ENCODE results near the gene SHISAL2B. TPM values are rescaled to one million over a fixed set of nuclear protein-coding genes. Genes with fewer than 3 reads are reported as not detected.
"Not testable (repeated sequence)": the region's sequence is repeated elsewhere in the genome, so short reads cannot be mapped to it uniquely, and the experiment has no call there.

SHISAL2B gene
- total RNA-seq, 2 donors from 2014 or later, result not detected

DNA sequence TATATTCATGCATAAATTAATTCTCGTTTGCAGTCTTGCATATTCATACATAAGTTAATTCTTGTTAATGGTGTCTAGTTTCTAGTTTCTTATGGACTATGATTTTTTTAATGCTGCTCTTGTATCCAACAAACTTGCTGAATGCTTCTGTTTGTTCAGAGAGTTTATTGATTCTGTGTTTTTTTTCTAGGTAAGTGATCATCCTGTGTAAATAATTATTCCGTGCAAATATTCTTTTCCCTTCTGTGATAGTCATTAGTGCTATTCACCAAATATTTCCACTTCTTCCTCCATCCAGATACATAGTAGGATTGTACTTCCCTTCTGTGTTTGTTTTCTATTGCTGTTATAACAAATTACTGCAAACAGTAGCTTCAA lies 35.8 kb upstream of the SHISAL2B start:
- no peaks in the 10 kb centered on the region for H3K4me1 ChIP-seq
- DNase-seq, result no peak
- TF ChIP-seq, protein P1, sequence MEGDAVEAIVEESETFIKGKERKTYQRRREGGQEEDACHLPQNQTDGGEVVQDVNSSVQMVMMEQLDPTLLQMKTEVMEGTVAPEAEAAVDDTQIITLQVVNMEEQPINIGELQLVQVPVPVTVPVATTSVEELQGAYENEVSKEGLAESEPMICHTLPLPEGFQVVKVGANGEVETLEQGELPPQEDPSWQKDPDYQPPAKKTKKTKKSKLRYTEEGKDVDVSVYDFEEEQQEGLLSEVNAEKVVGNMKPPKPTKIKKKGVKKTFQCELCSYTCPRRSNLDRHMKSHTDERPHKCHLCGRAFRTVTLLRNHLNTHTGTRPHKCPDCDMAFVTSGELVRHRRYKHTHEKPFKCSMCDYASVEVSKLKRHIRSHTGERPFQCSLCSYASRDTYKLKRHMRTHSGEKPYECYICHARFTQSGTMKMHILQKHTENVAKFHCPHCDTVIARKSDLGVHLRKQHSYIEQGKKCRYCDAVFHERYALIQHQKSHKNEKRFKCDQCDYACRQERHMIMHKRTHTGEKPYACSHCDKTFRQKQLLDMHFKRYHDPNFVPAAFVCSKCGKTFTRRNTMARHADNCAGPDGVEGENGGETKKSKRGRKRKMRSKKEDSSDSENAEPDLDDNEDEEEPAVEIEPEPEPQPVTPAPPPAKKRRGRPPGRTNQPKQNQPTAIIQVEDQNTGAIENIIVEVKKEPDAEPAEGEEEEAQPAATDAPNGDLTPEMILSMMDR (IDR thresholded peaks at IDR 0.05), result no peak
- no peak overlapping the region for H3K4me3 ChIP-seq
- H3K27me3 ChIP-seq, result no peaks in the 10 kb centered on the region
- H3K9me3 ChIP-seq, result no peaks in the 10 kb centered on the region
- no peak overlapping the region for H3K9ac ChIP-seq (ENCODE audit: low read depth in 2 of 2, low read length in 2 of 2)
- H3K36me3 ChIP-seq, result no peaks in the 10 kb centered on the region
- intact Hi-C loops (cut with DNase I), result no loop called here
- H3K27ac ChIP-seq, result no peak overlapping the region

DNA sequence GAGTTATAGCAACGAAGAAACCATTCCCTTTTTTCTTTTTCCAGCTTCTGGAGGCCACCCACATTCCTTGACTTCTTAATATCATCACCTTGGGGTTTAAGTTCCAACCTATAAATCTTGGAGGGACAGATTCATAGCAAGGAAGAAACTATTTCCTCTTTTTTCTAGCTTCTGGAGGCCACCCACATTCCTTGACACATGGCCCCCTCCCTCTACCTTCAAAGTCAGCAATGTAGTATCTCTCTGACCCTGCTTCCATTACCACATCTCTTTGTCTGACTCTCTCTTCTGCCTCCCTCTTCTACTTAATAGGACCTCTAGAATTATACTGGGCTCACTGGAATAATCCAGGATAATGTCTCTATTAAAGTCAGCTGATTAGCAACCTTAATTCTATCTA lies 34.7 kb upstream of the SHISAL2B start:
- intact Hi-C loops (cut with DNase I), result no loop called here
- H3K9me3 ChIP-seq, result no peaks in the 10 kb centered on the region
- no peaks in the 10 kb centered on the region for H3K36me3 ChIP-seq
- no peak overlapping the region for H3K9ac ChIP-seq (ENCODE audit: low read depth in 2 of 2, low read length in 2 of 2)
- no peak for DNase-seq
- TF ChIP-seq, protein P1 (IDR thresholded peaks at IDR 0.05), result no peak
- no peak overlapping the region for H3K4me3 ChIP-seq
- no peaks in the 10 kb centered on the region for H3K4me1 ChIP-seq
- H3K27me3 ChIP-seq, result no peaks in the 10 kb centered on the region
- no peak overlapping the region for H3K27ac ChIP-seq

GRCh38 chr5:64659289-64659688 lies 31.0 kb upstream of the SHISAL2B start:
- no peak for DNase-seq
- H3K4me3 ChIP-seq, result no peak overlapping the region
- H3K4me1 ChIP-seq, result no peaks in the 10 kb centered on the region
- H3K27me3 ChIP-seq, result no peaks in the 10 kb centered on the region
- H3K9ac ChIP-seq (ENCODE audit: low read depth in 2 of 2, low read length in 2 of 2), result no peak overlapping the region
- TF ChIP-seq, protein P1 (IDR thresholded peaks at IDR 0.05), result no peak
- intact Hi-C loops (cut with DNase I), result no loop called here
- H3K36me3 ChIP-seq, result no peaks in the 10 kb centered on the region
- no peak overlapping the region for H3K27ac ChIP-seq
- H3K9me3 ChIP-seq, result no peaks in the 10 kb centered on the region

- H3K27ac ChIP-seq; H3K4me1 ChIP-seq; H3K27me3 ChIP-seq; H3K36me3 ChIP-seq; H3K9me3 ChIP-seq; H3K4me3 ChIP-seq; DNase-seq; intact Hi-C loops (cut with DNase I); H3K9ac ChIP-seq (ENCODE audit: low read depth in 2 of 2, low read length in 2 of 2): not testable (repeated sequence)
These were observed 27.1 kb upstream of the SHISAL2B start for GRCh38 chr5:64663181-64663580.

DNA sequence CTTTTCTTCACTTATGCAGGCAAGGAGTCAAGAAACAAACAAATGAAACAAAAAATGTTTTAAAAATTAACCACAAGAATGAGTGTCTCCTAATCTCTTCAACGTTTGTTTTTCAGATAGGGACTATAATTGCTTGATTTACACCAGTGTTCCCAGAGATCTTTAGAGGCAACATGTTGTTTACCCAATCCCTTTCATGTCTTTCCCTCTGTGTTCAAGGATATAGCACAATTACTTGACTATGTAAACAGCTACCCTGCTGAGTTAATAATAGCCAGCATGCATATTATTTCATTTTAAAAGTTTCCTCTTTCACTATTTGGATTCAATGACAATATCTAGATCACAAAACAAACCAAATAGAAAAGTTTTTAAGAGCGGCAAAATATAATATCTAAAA lies 25.1 kb upstream of the SHISAL2B start:
- Histone ChIP-seq H3K27me3 (no peaks in the 10 kb centered on the region), H3K9ac (ENCODE audit: low read depth in 2 of 2, low read length in 2 of 2) (no peak overlapping the region), H3K27ac (no peak overlapping the region), H3K4me3 (no peak overlapping the region), H3K9me3 (no peaks in the 10 kb centered on the region), H3K4me1 (no peaks in the 10 kb centered on the region), H3K36me3 (no peaks in the 10 kb centered on the region)
- intact Hi-C loops (cut with DNase I), result no loop called here
- TF ChIP-seq, protein P1 (IDR thresholded peaks at IDR 0.05), result no peak
- no peak for DNase-seq

DNA sequence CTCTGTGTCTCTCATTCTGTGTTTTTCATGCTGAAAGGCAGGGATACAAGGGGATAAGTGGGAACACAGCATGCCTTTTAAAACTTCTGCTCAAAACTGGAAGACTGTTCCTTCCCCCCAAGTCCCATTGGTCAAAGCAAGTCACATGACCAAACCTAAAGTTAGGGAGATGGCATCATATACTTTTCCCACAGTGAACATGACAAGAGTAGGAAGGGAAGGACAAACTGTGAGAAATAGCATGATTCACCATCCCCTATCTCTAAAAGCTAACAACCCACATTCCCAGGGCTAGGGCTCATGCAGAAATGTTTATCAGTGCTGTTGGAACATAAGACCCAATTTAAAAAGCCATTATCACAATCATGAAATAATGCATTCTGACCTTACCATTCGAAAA lies 24.2 kb upstream of the SHISAL2B start:
- no peaks in the 10 kb centered on the region for H3K36me3 ChIP-seq
- DNase-seq, result no peak
- intact Hi-C loops (cut with DNase I), result no loop called here
- H3K27ac ChIP-seq, result no peak overlapping the region
- H3K9ac ChIP-seq (ENCODE audit: low read depth in 2 of 2, low read length in 2 of 2), result no peak overlapping the region
- no peaks in the 10 kb centered on the region for H3K4me1 ChIP-seq
- no peak overlapping the region for H3K4me3 ChIP-seq
- no peaks in the 10 kb centered on the region for H3K9me3 ChIP-seq
- TF ChIP-seq, protein P1 (IDR thresholded peaks at IDR 0.05), result no peak
- no peaks in the 10 kb centered on the region for H3K27me3 ChIP-seq

All from colonic mucosa (tissue), 4 donors.